HG02610 (cell line): Measurements from ENCODE around the gene PRPF18.

Source experiments
- ATAC-seq: cut with Tn5 transposase; IDR thresholded peaks from one replicate; pipeline ENCODE4 v1.9.1; 2021; ENCODE audit warnings: mild to moderate bottlenecking, moderate library complexity; ENCODE audit not compliant: unreplicated experiment

Gene PRPF18

GRCh38 chr10:13637894-13638293, 51.1 kb downstream of the PRPF18 start:
- ATAC-seq = no peak

DNA sequence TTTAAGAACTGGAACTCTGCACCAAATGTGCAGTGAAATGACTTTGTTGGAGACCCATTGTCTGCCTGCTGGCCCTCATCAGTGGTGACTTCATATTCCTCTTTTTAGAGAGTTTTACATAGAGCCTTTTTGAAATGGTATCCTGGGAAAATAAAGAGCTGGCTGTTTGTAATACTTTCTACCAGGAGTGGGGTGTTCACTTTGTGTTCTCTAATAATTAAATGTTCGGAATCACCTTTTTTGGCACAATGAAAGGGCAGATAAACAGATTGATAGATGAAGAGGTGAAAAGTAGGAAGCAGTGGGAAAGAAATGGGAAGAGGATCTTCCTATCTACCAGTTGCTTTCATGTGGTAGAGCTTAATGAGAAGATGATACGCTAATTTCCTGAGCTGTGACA, 55.5 kb downstream of the PRPF18 start:
- no peak for ATAC-seq

- ATAC-seq = no peak
These were observed 56.3 kb downstream of the PRPF18 start for GRCh38 chr10:13643016-13643415.

- no peak for ATAC-seq
These were observed 58.1 kb downstream of the PRPF18 start for GRCh38 chr10:13644866-13645265.

GRCh38 chr10:13648425-13648824, 61.7 kb downstream of the PRPF18 start:
- ATAC-seq = no peak

- no peak for ATAC-seq
These were observed 63.2 kb downstream of the PRPF18 start for GRCh38 chr10:13649844-13650520.

- no peak for ATAC-seq
These were observed 64.2 kb downstream of the PRPF18 start for GRCh38 chr10:13650961-13651360.

DNA sequence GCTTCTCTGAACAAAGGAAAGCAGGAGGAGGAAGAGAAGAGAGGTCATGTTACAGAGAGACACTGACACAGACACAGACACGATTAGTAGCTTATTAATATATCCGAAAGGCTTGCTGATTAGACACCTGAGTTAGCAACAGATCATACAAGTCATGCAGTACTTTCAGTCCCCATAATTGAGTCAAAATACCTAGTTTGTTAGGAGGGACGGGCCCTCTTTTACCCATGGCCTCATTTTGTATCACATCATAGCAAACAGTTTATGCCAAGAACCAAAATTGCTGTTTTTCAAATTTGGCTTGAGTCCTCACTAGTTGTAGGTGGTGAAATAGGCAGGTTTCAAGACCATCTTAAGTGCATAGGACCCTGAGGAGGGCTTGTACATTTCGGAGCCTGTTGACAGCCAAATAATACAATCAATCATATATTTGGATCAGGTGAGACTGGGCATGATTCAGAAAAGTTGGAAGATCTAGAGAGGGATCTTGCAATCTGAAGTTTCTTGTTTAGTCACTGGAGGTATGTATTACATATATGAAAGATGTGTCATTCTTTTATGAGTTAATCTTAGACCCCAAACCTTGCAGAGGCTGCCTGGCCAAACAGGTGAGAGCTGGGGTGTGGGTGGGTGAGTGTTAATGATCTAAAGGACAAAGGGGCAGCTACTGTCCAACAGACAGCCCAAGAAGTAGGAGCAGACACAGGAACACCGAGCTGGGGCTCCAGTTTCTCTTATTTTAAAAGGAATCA, 65.4 kb downstream of the PRPF18 start:
- ATAC-seq = no peak

- ATAC-seq = no peak
These were observed 66.1 kb downstream of the PRPF18 start for GRCh38 chr10:13652860-13653259.

GRCh38 chr10:13654118-13654830, 67.5 kb downstream of the PRPF18 start:
- no peak for ATAC-seq

GRCh38 chr10:13654846-13655245, 68.1 kb downstream of the PRPF18 start:
- ATAC-seq = no peak

DNA sequence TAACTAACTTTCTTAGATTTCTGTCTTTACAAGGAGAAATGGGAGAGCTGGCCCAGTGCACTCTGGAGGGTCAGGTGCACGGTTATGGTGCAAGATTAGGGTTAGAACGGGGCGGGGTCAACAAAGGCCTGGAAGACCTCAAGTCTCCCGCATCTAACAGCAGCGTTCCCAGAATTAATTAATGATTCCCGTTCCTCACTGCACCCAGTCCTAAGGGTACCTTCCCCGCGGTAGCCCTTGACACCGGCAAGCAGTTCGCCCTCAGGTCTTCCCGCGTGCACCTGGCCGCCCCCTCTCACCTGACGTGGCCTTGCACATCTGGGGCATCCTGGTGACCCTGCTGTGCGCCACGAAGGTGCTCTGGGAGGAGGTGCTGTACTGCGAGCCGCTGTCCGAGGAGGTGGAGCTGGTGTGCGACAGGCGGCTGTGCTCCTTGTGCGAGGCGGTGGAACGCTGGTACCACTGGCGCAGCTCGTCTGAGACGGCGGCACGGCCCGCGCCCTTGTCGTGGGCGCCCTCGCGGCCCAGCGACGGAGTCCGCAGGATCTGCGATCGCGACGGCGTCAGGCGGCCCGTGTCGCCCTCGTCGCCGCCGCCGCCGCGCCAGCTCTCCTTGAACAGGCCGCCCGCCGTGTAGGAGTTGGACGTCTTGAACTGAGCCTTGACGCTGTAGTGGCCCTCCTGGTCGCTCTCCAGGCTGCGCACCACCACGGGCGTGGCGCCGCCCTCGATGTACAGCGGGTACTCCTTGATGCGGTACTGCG, 69.8 kb downstream of the PRPF18 start:
- ATAC-seq = no peak

- no peak for ATAC-seq
These were observed 70.4 kb downstream of the PRPF18 start for GRCh38 chr10:13657101-13657680.

GRCh38 chr10:13658264-13658663, 71.5 kb downstream of the PRPF18 start:
- ATAC-seq = no peak

DNA sequence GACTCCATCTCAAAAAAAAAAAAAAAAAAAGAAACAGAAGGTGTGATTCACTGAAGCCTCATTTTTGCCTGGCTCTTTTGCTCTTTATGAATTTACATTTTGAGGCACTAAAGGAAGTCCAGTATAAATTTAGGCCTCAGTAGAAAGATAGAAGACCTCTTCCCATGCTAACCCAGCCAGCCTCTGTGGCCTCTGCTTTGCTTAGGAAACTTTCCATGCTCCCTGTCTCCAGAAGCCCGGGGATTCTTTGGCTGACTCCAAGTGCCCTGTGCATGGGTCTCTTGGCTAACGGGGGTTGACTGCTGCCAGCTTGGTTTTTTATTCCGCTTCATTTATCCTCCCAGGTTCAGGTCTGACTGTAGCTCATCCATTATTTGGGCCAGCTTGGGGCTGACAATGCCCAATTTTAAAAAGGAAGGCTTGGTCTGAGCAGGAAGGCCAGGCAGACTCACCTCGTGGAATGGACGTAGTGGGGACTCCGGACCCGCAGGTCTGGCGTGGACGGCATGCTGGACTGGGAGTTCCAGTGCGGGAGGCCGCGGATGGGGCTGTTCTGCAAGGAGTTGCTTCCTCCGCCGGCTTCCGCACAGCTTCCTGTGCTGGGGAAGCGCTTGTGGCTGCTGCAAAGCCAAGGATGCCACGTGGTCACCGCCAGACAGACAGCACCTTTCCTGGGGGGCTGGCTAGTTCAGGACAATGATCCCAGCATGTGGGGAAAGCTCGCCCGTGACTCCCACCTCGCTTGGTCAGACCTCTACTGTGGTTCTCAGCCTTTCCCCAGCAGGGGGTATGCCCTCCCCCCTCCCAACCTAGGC, 72.3 kb downstream of the PRPF18 start:
- no peak for ATAC-seq

- ATAC-seq = no peak
These were observed 73.3 kb downstream of the PRPF18 start for GRCh38 chr10:13659887-13660550.

- no peak for ATAC-seq
These were observed 73.8 kb downstream of the PRPF18 start for GRCh38 chr10:13660551-13660920.

DNA sequence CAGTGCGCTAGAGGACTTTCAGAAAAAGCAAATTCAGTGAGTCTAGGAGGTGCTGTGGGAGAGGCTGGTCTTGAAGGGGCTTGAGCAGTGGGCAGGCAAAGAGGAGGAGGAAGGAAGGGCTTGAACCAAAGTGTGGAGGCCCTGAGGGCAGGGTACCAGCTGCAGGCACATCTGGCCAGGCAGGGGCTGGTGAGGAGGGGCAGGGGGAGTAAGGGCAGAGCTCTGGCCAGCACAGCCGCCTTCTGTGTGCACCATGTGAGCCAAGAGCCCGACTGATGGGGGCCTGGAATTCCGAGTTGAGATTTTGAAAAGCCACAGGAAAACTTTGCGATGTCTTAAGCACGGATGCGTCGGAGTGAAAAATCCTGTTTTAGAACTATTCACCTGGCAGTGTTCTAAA, 74.5 kb downstream of the PRPF18 start:
- ATAC-seq = no peak

- ATAC-seq = no peak
These were observed 78.9 kb downstream of the PRPF18 start for GRCh38 chr10:13665516-13666262.
